SKM-1 (cell line): ENCODE data around the gene SMAGP.

Experiments
- DNase-seq: peaks from one replicate; lab custom pipeline; 2025; ENCODE audit not compliant: unreplicated experiment; lab: John Stamatoyannopoulos, UW

The SMAGP gene

GRCh38 chr12:51197736-51198567 lies 72.3 kb downstream of the SMAGP start:
- DNase-seq: no peak

- DNase-seq: no peak
Measured at GRCh38 chr12:51196547-51196946, 73.7 kb downstream of the SMAGP start.

- no peak for DNase-seq
Measured at GRCh38 chr12:51195841-51196240, 74.4 kb downstream of the SMAGP start.
